Measurements from ENCODE around the gene CBL. TPM values are rescaled to one million over a fixed set of nuclear protein-coding genes. Genes with fewer than 3 reads are reported as not detected.
"Not testable (repeated sequence)": the region's sequence is repeated elsewhere in the genome, so short reads cannot be mapped to it uniquely, and the experiment has no call there.

The CBL gene
- total RNA-seq, 1 experiment from 2014 or later = 35.5 TPM

- ChIA-PET POLR2A (interaction anchor here (0.5 to 1.8 kb wide), 18 partner anchors 8 to 198 kb away, joined by 3 to 8 read pairs (median 4); partner anchors contain the start of genes C2CD2L, DPAGT1, HINFP and RPS25), CTCF (interaction anchor here (0.6 to 4.8 kb wide), 45 partner anchors 9 to 1472 kb away, joined by 3 to 43 read pairs (median 5); partner anchors contain the start of genes ABCG4, C2CD2L, CBL and HINFP)
- intact Hi-C loops (cut with micrococcal nuclease) = loop anchor here (1.0 to 10.0 kb wide), 6 partner anchors 28 to 180 kb away; partner anchors contain the start of genes NLRX1, RPS25, TRAPPC4 and VPS11
- peak; percentile 80 for TF ChIP-seq CTCF (IDR thresholded peaks at IDR 0.05; ENCODE audit: unreplicated experiment)
- Mint-ChIP-seq H3K36me3 (ENCODE audit: insufficient read depth, unreplicated experiment) (no peaks in the 10 kb centered on the region), H3K4me3 (ENCODE audit: unreplicated experiment) (no peak overlapping the region), H3K4me1 (ENCODE audit: insufficient read depth, unreplicated experiment) (peaks cover 6% of the 10 kb centered on the region), H3K27ac (ENCODE audit: low read depth, unreplicated experiment) (no peak overlapping the region), H3K27me3 (ENCODE audit: insufficient read depth, unreplicated experiment) (no peaks in the 10 kb centered on the region), H3K9me3 (ENCODE audit: unreplicated experiment) (no peaks in the 10 kb centered on the region)
- DNase-seq (ENCODE audit: unreplicated experiment) = peak; percentile 93
- no TSS peak for BruUV-seq (replicated peaks)
Observed at GRCh38 chr11:119196833-119197483, 9.2 kb upstream of the CBL start.

GRCh38 chr11:119198925-119199324 is 7.2 kb upstream of the CBL start:
- no peak overlapping the region for H3K27ac Mint-ChIP-seq (ENCODE audit: low read depth, unreplicated experiment)
- H3K27me3 Mint-ChIP-seq (ENCODE audit: insufficient read depth, unreplicated experiment) = no peaks in the 10 kb centered on the region
- no peak overlapping the region for H3K4me3 Mint-ChIP-seq (ENCODE audit: unreplicated experiment)
- no peaks in the 10 kb centered on the region for H3K9me3 Mint-ChIP-seq (ENCODE audit: unreplicated experiment)
- BruUV-seq (replicated peaks) = no TSS peak
- H3K4me1 Mint-ChIP-seq (ENCODE audit: insufficient read depth, unreplicated experiment) = peaks cover 6% of the 10 kb centered on the region
- H3K36me3 Mint-ChIP-seq (ENCODE audit: insufficient read depth, unreplicated experiment) = no peaks in the 10 kb centered on the region
- DNase-seq (ENCODE audit: unreplicated experiment) = no peak
- ChIA-PET POLR2A (interaction anchor here (0.6 kb wide), 1 partner anchor 52 kb away, joined by 4 read pairs; no protein-coding TSS in a partner anchor), CTCF (interaction anchor here (0.6 to 4.8 kb wide), 3 partner anchors 55 to 122 kb away, joined by 3 to 43 read pairs (median 4); no protein-coding TSS in a partner anchor)
- intact Hi-C loops (cut with micrococcal nuclease) = loop anchor here (5.0 to 10.0 kb wide), 2 partner anchors 134 to 182 kb away; partner anchors contain the start of genes RPS25, TRAPPC4 and VPS11
- TF ChIP-seq CTCF (IDR thresholded peaks at IDR 0.05; ENCODE audit: unreplicated experiment) = no peak

- H3K4me1 Mint-ChIP-seq (ENCODE audit: insufficient read depth, unreplicated experiment); H3K9me3 Mint-ChIP-seq (ENCODE audit: unreplicated experiment); POLR2A ChIA-PET; intact Hi-C loops (cut with micrococcal nuclease); H3K36me3 Mint-ChIP-seq (ENCODE audit: insufficient read depth, unreplicated experiment); DNase-seq (ENCODE audit: unreplicated experiment); H3K27ac Mint-ChIP-seq (ENCODE audit: low read depth, unreplicated experiment); H3K27me3 Mint-ChIP-seq (ENCODE audit: insufficient read depth, unreplicated experiment); BruUV-seq (replicated peaks); H3K4me3 Mint-ChIP-seq (ENCODE audit: unreplicated experiment): not testable (repeated sequence)
- CTCF ChIA-PET = interaction anchor here (0.8 to 1.5 kb wide), 2 partner anchors 32 to 121 kb away, joined by 3 read pairs; partner anchors contain the start of gene NLRX1
Observed at GRCh38 chr11:119201236-119201635, 4.9 kb upstream of the CBL start.

GRCh38 chr11:119202554-119202953 is 3.6 kb upstream of the CBL start:
- no peak for TF ChIP-seq CTCF (IDR thresholded peaks at IDR 0.05; ENCODE audit: unreplicated experiment)
- Mint-ChIP-seq H3K4me1 (ENCODE audit: insufficient read depth, unreplicated experiment) (no peaks in the 10 kb centered on the region), H3K27ac (ENCODE audit: low read depth, unreplicated experiment) (no peak overlapping the region), H3K9me3 (ENCODE audit: unreplicated experiment) (no peaks in the 10 kb centered on the region), H3K4me3 (ENCODE audit: unreplicated experiment) (no peak overlapping the region), H3K36me3 (ENCODE audit: insufficient read depth, unreplicated experiment) (peaks cover 6% of the 10 kb centered on the region), H3K27me3 (ENCODE audit: insufficient read depth, unreplicated experiment) (no peaks in the 10 kb centered on the region)
- intact Hi-C loops (cut with micrococcal nuclease) = no loop called here
- CTCF ChIA-PET = interaction anchor here (0.7 to 1.8 kb wide), 3 partner anchors 100 to 135 kb away, joined by 3 to 4 read pairs (median 3); no protein-coding TSS in a partner anchor
- DNase-seq (ENCODE audit: unreplicated experiment) = no peak
- BruUV-seq (replicated peaks) = no TSS peak
- POLR2A ChIA-PET = interaction anchor here (1.1 kb wide), 1 partner anchor 32 kb away, joined by 4 read pairs; no protein-coding TSS in a partner anchor

Measured in MCF 10A (cell line).